H9 (cell line): ENCODE results near the gene CCR9. TPM values are rescaled to one million over a fixed set of nuclear protein-coding genes. Genes with fewer than 3 reads are reported as not detected.

Experiments
- DNase-seq: peaks from one replicate; pipeline ENCODE4 v3.0.0-alpha.2; 2017
- H2AFZ ChIP-seq: one replicate; pipeline ENCODE4 v1.6.1; 2013; ENCODE audit warnings: mild to moderate bottlenecking, low read length, control low read depth, moderate library complexity
- H2AK5ac ChIP-seq: 2 replicates; pipeline ENCODE4 v1.6.1; 2013; ENCODE audit warnings: low read length, control low read depth, mixed read lengths; ENCODE audit not compliant: insufficient read length
- H2BK120ac ChIP-seq: one replicate; pipeline ENCODE4 v1.6.1; 2013; ENCODE audit warnings: low read depth, mild to moderate bottlenecking, low read length, control low read depth, inconsistent platforms; ENCODE audit not compliant: poor library complexity, severe bottlenecking
- H2BK12ac ChIP-seq: 2 replicates; pipeline ENCODE4 v1.6.1; 2013; ENCODE audit warnings: low read length, control low read depth, mixed read lengths, low read depth; ENCODE audit not compliant: insufficient read length
- H2BK15ac ChIP-seq: 2 replicates; pipeline ENCODE4 v1.6.1; 2013; ENCODE audit warnings: low read depth, low read length, control low read depth
- H2BK20ac ChIP-seq: one replicate; pipeline ENCODE4 v1.6.1; 2013; ENCODE audit warnings: low read depth, mild to moderate bottlenecking, low read length, control low read depth, inconsistent platforms; ENCODE audit not compliant: poor library complexity, severe bottlenecking
- H2BK5ac ChIP-seq: 2 replicates; pipeline ENCODE4 v1.6.1; 2013; ENCODE audit warnings: low read length, control low read depth, mixed read lengths; ENCODE audit not compliant: insufficient read length
- H3K14ac ChIP-seq: 2 replicates; pipeline ENCODE4 v1.6.1; 2013; ENCODE audit warnings: low read length, control low read depth; ENCODE audit not compliant: insufficient read depth
- H3K18ac ChIP-seq: 2 replicates; pipeline ENCODE4 v1.6.1; 2013; ENCODE audit warnings: low read depth, mild to moderate bottlenecking, mixed read lengths, low read length, control low read depth; ENCODE audit not compliant: insufficient read length
- H3K23ac ChIP-seq: 2 replicates; pipeline ENCODE4 v1.6.1; 2013; ENCODE audit warnings: low read length, control low read depth, mixed read lengths, low read depth; ENCODE audit not compliant: insufficient read length
- H3K23me2 ChIP-seq: 2 replicates; pipeline ENCODE4 v1.6.1; 2013; ENCODE audit warnings: low read depth, mild to moderate bottlenecking, mixed read lengths, low read length, control low read depth; ENCODE audit not compliant: insufficient read length, poor library complexity, severe bottlenecking
- H3K27ac ChIP-seq: 2 replicates; pipeline ENCODE4 v1.5.1; 2013; ENCODE audit warnings: low read length, control low read depth, mixed read lengths, low read depth; ENCODE audit not compliant: insufficient read length
- H3K27me3 ChIP-seq: 2 replicates; pipeline ENCODE4 v1.6.1; 2013; ENCODE audit warnings: low read length, control low read depth, inconsistent platforms; ENCODE audit not compliant: insufficient read depth
- H3K4ac ChIP-seq: 2 replicates; pipeline ENCODE4 v1.6.1; 2013; ENCODE audit warnings: low read depth, mild to moderate bottlenecking, control low read depth, inconsistent platforms, low read length, moderate library complexity
- H3K4me1 ChIP-seq: 2 replicates; pipeline ENCODE4 v1.6.1; 2013; ENCODE audit warnings: low read length, control low read depth, inconsistent platforms; ENCODE audit not compliant: insufficient read depth
- H3K4me2 ChIP-seq: 2 replicates; pipeline ENCODE4 v1.6.1; 2013; ENCODE audit warnings: low read length, control low read depth, mixed read lengths; ENCODE audit not compliant: insufficient read length, insufficient read depth
- H3K56ac ChIP-seq: 2 replicates; pipeline ENCODE4 v1.6.1; 2013; ENCODE audit warnings: low read depth, mild to moderate bottlenecking, mixed read lengths, low read length, control low read depth; ENCODE audit not compliant: insufficient read length
- H3K79me1 ChIP-seq: 2 replicates; pipeline ENCODE4 v1.6.1; 2013; ENCODE audit warnings: low read depth, mild to moderate bottlenecking, moderate library complexity, low read length, control low read depth, inconsistent platforms; ENCODE audit not compliant: insufficient read depth, poor library complexity, severe bottlenecking
- H3K79me2 ChIP-seq: 2 replicates; pipeline ENCODE4 v1.6.1; 2013; ENCODE audit warnings: low read length, control low read depth, inconsistent platforms; ENCODE audit not compliant: insufficient read depth
- H3K9ac ChIP-seq: 2 replicates; pipeline ENCODE4 v1.6.1; 2013; ENCODE audit warnings: low read length, control low read depth, mixed read lengths; ENCODE audit not compliant: insufficient read length; ENCODE audit errors: extremely low read depth
- H3K9me3 ChIP-seq: one replicate; pipeline ENCODE4 v1.6.1; 2013; ENCODE audit warnings: low read depth, low read length, inconsistent platforms; ENCODE audit not compliant: control insufficient read depth
- H3T11ph ChIP-seq: one replicate; pipeline ENCODE4 v1.6.1; 2013; ENCODE audit warnings: mild to moderate bottlenecking, low read length, control low read depth, inconsistent platforms
- H4K20me1 ChIP-seq: one replicate; pipeline ENCODE4 v1.6.1; 2013; ENCODE audit not compliant: control insufficient read depth, insufficient read length, insufficient read depth
- H4K5ac ChIP-seq: 2 replicates; pipeline ENCODE4 v1.6.1; 2013; ENCODE audit warnings: low read depth, mild to moderate bottlenecking, mixed read lengths, low read length, control low read depth; ENCODE audit not compliant: insufficient read length
- H4K8ac ChIP-seq: replicated peaks from 2 replicates; pipeline ENCODE4 v1.6.1; 2013; ENCODE audit warnings: low read length, control low read depth, mixed read lengths, low read depth; ENCODE audit not compliant: insufficient read length
- H4K91ac ChIP-seq: 2 replicates; pipeline ENCODE4 v1.6.1; 2013; ENCODE audit warnings: low read depth, mild to moderate bottlenecking, moderate library complexity, mixed read lengths, low read length, control low read depth; ENCODE audit not compliant: insufficient read length
- H3K27ac Mint-ChIP-seq, 3 experiments: 2 replicates in 2 of 3; 3 replicates in 1 of 3; pipeline ENCODE4 v1.8.0; 2020 to 2021; ENCODE audit warnings: mixed read lengths in 3 of 3, mild to moderate bottlenecking in 1 of 3, moderate library complexity in 1 of 3
- H3K27me3 Mint-ChIP-seq: 2 replicates; pipeline ENCODE4 v1.8.0; 2021; ENCODE audit warnings: low read depth, mild to moderate bottlenecking, moderate library complexity, mixed read lengths
- H3K36me3 Mint-ChIP-seq, 3 experiments: 2 replicates in 2 of 3; 3 replicates in 1 of 3; pipeline ENCODE4 v1.8.0; 2020 to 2021; ENCODE audit warnings: low read depth in 3 of 3, mixed read lengths in 3 of 3; ENCODE audit not compliant: insufficient read depth in 1 of 3
- H3K4me1 Mint-ChIP-seq, 2 experiments: 2 replicates each; pipeline ENCODE4 v1.8.0; 2020; ENCODE audit warnings: mixed read lengths in 2 of 2
- H3K4me3 Mint-ChIP-seq, 2 experiments: 2 replicates in 1 of 2; 3 replicates in 1 of 2; pipeline ENCODE4 v1.8.0; 2020 to 2021; ENCODE audit warnings: mild to moderate bottlenecking in 2 of 2, mixed read lengths in 2 of 2, moderate library complexity in 1 of 2
- H3K9me3 Mint-ChIP-seq, 2 experiments: 2 replicates in 1 of 2; 3 replicates in 1 of 2; pipeline ENCODE4 v1.8.0; 2020; ENCODE audit warnings: mild to moderate bottlenecking in 2 of 2, mixed read lengths in 2 of 2, moderate library complexity in 1 of 2
- WGBS: extraction: QIAGEN DNeasy Blood & Tissue Kit; methylation state at CpG from one replicate; pipeline ENCODE4 v1.1.7; 2013; ENCODE audit warnings: missing lambda C conversion rate, low lambda C conversion rate, mixed read lengths; ENCODE audit not compliant: insufficient read length; ENCODE audit errors: extremely low coverage; 5-methylcytosine and 5-hydroxymethylcytosine counted together
- total RNA-seq: library from RNA; stranded (reverse); gene quantifications from 2 replicates; pipeline ENCODE4 v1.2.1, GENCODE V29; 2021
- TF ChIP-seq, protein P1 (sequence below): fragments of 200-600 bp; sonication (generic); conservative IDR thresholded peaks from 3 replicates; pipeline ENCODE4 v1.8.0; 2021; ENCODE audit warnings: antibody characterized with exemption, mild to moderate bottlenecking

The CCR9 gene
- total RNA-seq, 1 experiment from 2014 or later, result not detected

DNA sequence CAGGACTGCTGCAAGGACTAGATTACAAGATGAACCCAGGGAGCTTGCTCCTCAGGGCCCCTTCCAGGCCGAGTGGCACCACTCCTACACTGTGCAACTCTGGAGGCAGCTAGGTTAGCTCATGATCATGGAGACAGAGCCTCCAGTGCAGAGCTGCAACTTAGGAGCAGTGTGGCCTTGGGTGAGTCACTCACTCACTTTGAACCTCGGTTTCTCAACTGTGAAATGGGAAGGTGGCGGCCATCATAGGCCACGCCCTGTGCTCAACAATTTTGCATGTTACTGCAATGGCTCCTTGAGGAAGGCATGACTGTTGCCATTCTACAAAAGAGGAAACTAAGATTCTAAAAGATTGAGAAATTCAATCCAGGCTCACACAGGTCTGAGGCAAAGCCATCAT, 45.8 kb downstream of the CCR9 start:
- Histone ChIP-seq H2AK5ac (no peak overlapping the region), H3K56ac (no peak overlapping the region), H2AFZ (no peak overlapping the region), H3K23ac (no peak overlapping the region), H3K18ac (no peak overlapping the region), H3K4me2 (no peak overlapping the region), H3K14ac (no peak overlapping the region), H3K27me3 (no peaks in the 10 kb centered on the region), H4K5ac (no peak overlapping the region), H3K4me1 (no peaks in the 10 kb centered on the region), H3K79me2 (no peaks in the 10 kb centered on the region), H2BK20ac (no peak overlapping the region), H3K4ac (no peak overlapping the region), H4K91ac (no peak overlapping the region), H3K9me3 (no peaks in the 10 kb centered on the region), H3K27ac (no peak overlapping the region), H3T11ph (no peak overlapping the region), H2BK12ac (no peak overlapping the region), H2BK15ac (no peak overlapping the region), H4K20me1 (no peaks in the 10 kb centered on the region), H2BK5ac (no peak overlapping the region), H3K23me2 (no peaks in the 10 kb centered on the region), H3K9ac (no peak overlapping the region), H2BK120ac (no peak overlapping the region), H4K8ac (no peak overlapping the region), H3K79me1 (no peaks in the 10 kb centered on the region)
- Mint-ChIP-seq H3K27ac (no peak overlapping the region), H3K4me1 (no peaks in the 10 kb centered on the region), H3K4me3 (no peak overlapping the region), H3K36me3 (peaks cover 25 to 80% (median 75%) of the 10 kb centered on the region in 3 experiments; a peak in 6 of 7 replicates), H3K9me3 (no peaks in the 10 kb centered on the region), H3K27me3 (no peaks in the 10 kb centered on the region; the same call in 1 of the 2 replicates)
- no peak for DNase-seq
- no CpG with 5 or more reads among the region's 4 CpGs for WGBS
- TF ChIP-seq, protein P1, sequence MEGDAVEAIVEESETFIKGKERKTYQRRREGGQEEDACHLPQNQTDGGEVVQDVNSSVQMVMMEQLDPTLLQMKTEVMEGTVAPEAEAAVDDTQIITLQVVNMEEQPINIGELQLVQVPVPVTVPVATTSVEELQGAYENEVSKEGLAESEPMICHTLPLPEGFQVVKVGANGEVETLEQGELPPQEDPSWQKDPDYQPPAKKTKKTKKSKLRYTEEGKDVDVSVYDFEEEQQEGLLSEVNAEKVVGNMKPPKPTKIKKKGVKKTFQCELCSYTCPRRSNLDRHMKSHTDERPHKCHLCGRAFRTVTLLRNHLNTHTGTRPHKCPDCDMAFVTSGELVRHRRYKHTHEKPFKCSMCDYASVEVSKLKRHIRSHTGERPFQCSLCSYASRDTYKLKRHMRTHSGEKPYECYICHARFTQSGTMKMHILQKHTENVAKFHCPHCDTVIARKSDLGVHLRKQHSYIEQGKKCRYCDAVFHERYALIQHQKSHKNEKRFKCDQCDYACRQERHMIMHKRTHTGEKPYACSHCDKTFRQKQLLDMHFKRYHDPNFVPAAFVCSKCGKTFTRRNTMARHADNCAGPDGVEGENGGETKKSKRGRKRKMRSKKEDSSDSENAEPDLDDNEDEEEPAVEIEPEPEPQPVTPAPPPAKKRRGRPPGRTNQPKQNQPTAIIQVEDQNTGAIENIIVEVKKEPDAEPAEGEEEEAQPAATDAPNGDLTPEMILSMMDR, result no peak
